SK-N-SH treated with all-trans-retinoic acid at 6 μM for 48 hours (cell line): ENCODE measurements around the gene PANX2.
"Not testable (repeated sequence)": the region's sequence is repeated elsewhere in the genome, so short reads cannot be mapped to it uniquely, and the experiment has no call there.

Experiments
- ATAC-seq: fragments of 200-7000 bp; cut with Tn5 transposase; 3 replicates; pipeline ENCODE4 v1.9.1; 2020; ENCODE audit warnings: mild to moderate bottlenecking, moderate library complexity
- ARNTL ChIP-seq: fragments of 450-650 bp; formaldehyde crosslinking; IDR thresholded peaks from 2 replicates; pipeline ENCODE4 v1.5.0; 2020; ENCODE audit warnings: low read depth, mild to moderate bottlenecking, moderate library complexity, borderline replicate concordance
- BACH2 ChIP-seq: fragments of 250-450 bp; sonication (Bioruptor Pico); IDR thresholded peaks from 2 replicates; pipeline ENCODE4 v1.9.0; 2021; ENCODE audit warnings: mild to moderate bottlenecking, borderline replicate concordance
- CSDC2 ChIP-seq: fragments of 250-450 bp; sonication (Bioruptor Pico); IDR thresholded peaks from 2 replicates; pipeline ENCODE4 v1.5.0; 2020; ENCODE audit warnings: mild to moderate bottlenecking, moderate library complexity
- ESRRG ChIP-seq: fragments of 250-450 bp; sonication (Bioruptor Pico); IDR thresholded peaks from 2 replicates; pipeline ENCODE4 v1.6.1; 2021; ENCODE audit warnings: mild to moderate bottlenecking
- GLIS3 ChIP-seq: fragments of 250-450 bp; sonication (Bioruptor Pico); IDR thresholded peaks from 2 replicates; pipeline ENCODE4 v1.5.0; 2020; ENCODE audit warnings: mild to moderate bottlenecking, moderate library complexity
- ISL1 ChIP-seq: fragments of 250-450 bp; sonication (Bioruptor Pico); IDR thresholded peaks from 2 replicates; pipeline ENCODE4 v2.1.2; 2022; ENCODE audit warnings: mild to moderate bottlenecking, moderate library complexity
- OSR1 ChIP-seq: fragments of 250-450 bp; sonication (Bioruptor Pico); IDR thresholded peaks from 2 replicates; pipeline ENCODE4 v1.8.0; 2022; ENCODE audit warnings: moderate library complexity, mild to moderate bottlenecking, inconsistent platforms
- RARB ChIP-seq: fragments of 250-450 bp; sonication (Bioruptor Pico); IDR thresholded peaks from 2 replicates; pipeline ENCODE4 v1.8.0; 2021; ENCODE audit warnings: mild to moderate bottlenecking, moderate library complexity
- SNAI2 ChIP-seq: fragments of 250-450 bp; sonication (Bioruptor Pico); IDR thresholded peaks from 2 replicates; pipeline ENCODE4 v1.5.0; 2020; ENCODE audit warnings: mild to moderate bottlenecking, moderate library complexity
- TCF4 ChIP-seq: fragments of 250-450 bp; sonication (Bioruptor Pico); IDR thresholded peaks from 2 replicates; pipeline ENCODE4 v1.8.0; 2021; ENCODE audit warnings: mild to moderate bottlenecking, moderate library complexity, borderline replicate concordance
- TOX ChIP-seq: fragments of 250-450 bp; sonication (Bioruptor Pico); IDR thresholded peaks from 2 replicates; pipeline ENCODE4 v1.8.0; 2021; ENCODE audit warnings: mild to moderate bottlenecking, moderate library complexity, borderline replicate concordance
- ZC3H10 ChIP-seq: fragments of 250-450 bp; sonication (Bioruptor Pico); IDR thresholded peaks from 2 replicates; pipeline ENCODE4 v1.5.1; 2021; ENCODE audit warnings: mild to moderate bottlenecking, moderate library complexity
- ZFP3 ChIP-seq: fragments of 250-450 bp; sonication (Bioruptor Pico); IDR thresholded peaks from 2 replicates; pipeline ENCODE4 v1.5.0; 2020; ENCODE audit warnings: mild to moderate bottlenecking, moderate library complexity
- ZFP30 ChIP-seq: fragments of 450-650 bp; formaldehyde crosslinking; IDR thresholded peaks from 2 replicates; pipeline ENCODE4 v1.5.0; 2022; ENCODE audit warnings: mild to moderate bottlenecking, moderate library complexity
- ZNF565 ChIP-seq: fragments of 450-650 bp; formaldehyde crosslinking; conservative IDR thresholded peaks from 2 replicates; pipeline ENCODE4 v1.5.0; 2020; ENCODE audit warnings: low read depth, mild to moderate bottlenecking, moderate library complexity
- ZNF70 ChIP-seq: fragments of 450-650 bp; formaldehyde crosslinking; IDR thresholded peaks from 2 replicates; pipeline ENCODE4 v1.5.0; 2020; ENCODE audit warnings: mild to moderate bottlenecking, moderate library complexity
- ZNF8 ChIP-seq: fragments of 450-650 bp; formaldehyde crosslinking; IDR thresholded peaks from 2 replicates; pipeline ENCODE4 v1.5.0; 2020; ENCODE audit warnings: mild to moderate bottlenecking, moderate library complexity
- TF ChIP-seq, protein P1 (sequence below): fragments of 250-450 bp; sonication (Bioruptor Pico); IDR thresholded peaks from 2 replicates; pipeline ENCODE4 v1.5.1; 2021; ENCODE audit warnings: mild to moderate bottlenecking, moderate library complexity
- TF ChIP-seq, protein P2 (sequence below): fragments of 250-450 bp; sonication (Bioruptor Pico); IDR thresholded peaks from 2 replicates; pipeline ENCODE4 v1.8.0; 2020; ENCODE audit warnings: mild to moderate bottlenecking, moderate library complexity, borderline replicate concordance
- TF ChIP-seq, protein P3 (sequence below): fragments of 250-450 bp; sonication (Bioruptor Pico); IDR thresholded peaks from 2 replicates; pipeline ENCODE4 v1.8.0; 2021; ENCODE audit warnings: low read depth, mild to moderate bottlenecking, moderate library complexity, borderline replicate concordance
- TF ChIP-seq, protein P4 (sequence below): fragments of 250-450 bp; sonication (Bioruptor Pico); IDR thresholded peaks from 2 replicates; pipeline ENCODE4 v1.5.1; 2020; ENCODE audit warnings: low read depth, mild to moderate bottlenecking, moderate library complexity
- TF ChIP-seq, protein P5 (sequence below): fragments of 250-450 bp; sonication (Bioruptor Pico); IDR thresholded peaks from 2 replicates; pipeline ENCODE4 v1.5.0; 2020; ENCODE audit warnings: mild to moderate bottlenecking, moderate library complexity

Gene PANX2

DNA sequence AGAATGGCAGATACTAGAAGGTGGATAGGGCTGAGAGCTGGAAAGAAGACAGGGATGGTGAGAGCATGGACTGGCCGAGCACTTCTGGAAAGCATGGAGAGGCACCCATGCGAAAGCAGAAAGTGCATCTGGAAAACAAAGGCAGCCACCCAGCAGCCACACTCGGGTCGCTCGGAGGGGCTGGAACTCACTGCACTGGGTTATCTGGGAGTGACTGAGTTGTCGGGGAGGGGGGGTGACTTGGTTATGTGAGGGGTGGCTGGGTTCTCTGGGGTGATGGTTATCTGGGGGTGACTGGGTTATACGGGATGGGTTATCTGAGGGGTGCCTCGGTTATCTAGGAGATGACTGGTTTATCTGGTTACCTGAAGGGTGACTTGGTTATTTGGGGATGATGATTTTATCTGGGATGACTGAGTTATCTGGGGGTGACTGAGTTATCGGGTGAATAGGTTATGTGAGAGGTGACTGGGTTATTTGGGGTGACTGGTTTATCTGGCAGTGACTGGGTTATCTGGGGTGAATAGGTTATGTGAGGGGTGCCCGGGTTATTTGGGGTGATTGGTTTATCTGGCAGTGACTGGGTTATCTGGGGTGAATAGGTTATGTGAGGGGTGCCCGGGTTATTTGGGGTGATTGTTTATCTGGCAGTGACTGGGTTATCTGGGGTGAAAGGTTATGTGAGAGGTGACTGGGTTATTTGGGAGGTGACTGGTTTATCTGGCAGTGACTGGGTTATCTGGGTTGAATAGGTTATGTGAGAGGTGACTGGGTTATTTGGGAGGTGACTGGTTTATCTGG, 2.6 kb upstream of the PANX2 start:
- no peak for TF ChIP-seq ZNF565 (CRISPR knock-in tag)
- no peak for TF ChIP-seq BACH2 (CRISPR knock-in tag)
- no peak for TF ChIP-seq ESRRG (CRISPR knock-in tag)
- no peak for TF ChIP-seq TOX (CRISPR knock-in tag)
- no peak for TF ChIP-seq OSR1 (CRISPR knock-in tag)
- no peak for TF ChIP-seq ARNTL
- TF ChIP-seq ZFP30, result no peak
- no peak for TF ChIP-seq ZNF8 (CRISPR knock-in tag)
- TF ChIP-seq ZNF70 (CRISPR knock-in tag), result no peak
- no peak for TF ChIP-seq TCF4
- no peak for ATAC-seq

DNA sequence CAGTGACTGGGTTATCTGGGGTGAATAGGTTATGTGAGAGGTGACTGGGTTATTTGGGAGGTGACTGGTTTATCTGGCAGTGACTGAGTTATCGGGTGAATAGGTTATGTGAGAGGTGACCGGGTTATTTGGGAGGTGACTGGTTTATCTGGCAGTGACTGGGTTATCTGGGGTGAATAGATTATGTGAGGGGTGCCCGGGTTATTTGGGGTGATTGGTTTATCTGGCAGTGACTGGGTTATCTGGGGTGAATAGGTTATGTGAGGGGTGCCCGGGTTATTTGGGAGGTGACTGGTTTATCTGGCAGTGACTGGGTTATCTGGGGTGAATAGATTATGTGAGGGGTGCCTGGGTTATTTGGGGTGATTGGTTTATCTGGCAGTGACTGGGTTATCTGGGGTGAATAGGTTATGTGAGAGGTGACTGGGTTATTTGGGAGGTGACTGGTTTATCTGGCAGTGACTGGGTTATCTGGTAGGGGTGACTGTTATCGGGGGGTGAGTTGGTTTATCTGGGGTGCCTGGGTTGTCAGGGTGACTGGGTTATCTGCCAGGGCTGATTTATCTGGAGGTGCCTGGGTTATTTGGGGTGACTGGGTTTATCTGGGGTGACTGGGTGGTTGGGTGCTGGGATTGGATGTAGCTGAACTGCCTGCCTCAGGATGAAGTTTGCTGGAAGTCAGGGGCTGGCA, 1.9 kb upstream of the PANX2 start:
- not testable (repeated sequence) for ATAC-seq

DNA sequence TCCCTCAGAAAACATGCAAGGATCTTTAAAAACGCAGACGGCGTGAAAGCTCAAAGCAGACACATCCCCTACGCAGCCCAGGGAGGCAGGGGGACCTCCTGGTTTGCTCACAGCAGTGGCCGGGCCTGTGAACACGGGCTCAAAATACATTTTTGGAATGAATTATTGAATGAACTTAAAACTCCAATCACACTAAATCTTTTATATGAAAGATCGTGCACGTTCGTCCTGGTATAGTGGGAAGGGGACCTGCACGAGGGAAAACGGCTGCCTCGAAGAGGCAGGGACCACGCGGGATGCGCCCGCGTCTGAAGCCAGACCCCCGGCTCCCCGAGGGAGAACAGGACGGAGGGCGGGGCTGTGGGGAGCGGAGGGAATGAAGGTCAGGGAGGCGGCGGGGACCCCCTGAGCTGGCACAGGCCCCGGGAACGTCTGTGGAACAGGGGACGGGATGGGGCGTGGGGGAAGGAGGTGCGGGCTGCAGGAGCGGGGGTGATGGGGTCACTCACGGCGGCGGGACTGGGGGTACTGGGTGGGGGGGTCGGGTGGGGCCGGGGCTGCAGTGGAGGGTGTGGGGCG, 1.3 kb upstream of the PANX2 start:
- TF ChIP-seq, protein P1, sequence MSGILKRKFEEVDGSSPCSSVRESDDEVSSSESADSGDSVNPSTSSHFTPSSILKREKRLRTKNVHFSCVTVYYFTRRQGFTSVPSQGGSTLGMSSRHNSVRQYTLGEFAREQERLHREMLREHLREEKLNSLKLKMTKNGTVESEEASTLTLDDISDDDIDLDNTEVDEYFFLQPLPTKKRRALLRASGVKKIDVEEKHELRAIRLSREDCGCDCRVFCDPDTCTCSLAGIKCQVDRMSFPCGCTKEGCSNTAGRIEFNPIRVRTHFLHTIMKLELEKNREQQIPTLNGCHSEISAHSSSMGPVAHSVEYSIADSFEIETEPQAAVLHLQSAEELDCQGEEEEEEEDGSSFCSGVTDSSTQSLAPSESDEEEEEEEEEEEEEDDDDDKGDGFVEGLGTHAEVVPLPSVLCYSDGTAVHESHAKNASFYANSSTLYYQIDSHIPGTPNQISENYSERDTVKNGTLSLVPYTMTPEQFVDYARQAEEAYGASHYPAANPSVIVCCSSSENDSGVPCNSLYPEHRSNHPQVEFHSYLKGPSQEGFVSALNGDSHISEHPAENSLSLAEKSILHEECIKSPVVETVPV (CRISPR knock-in tag), result no peak
- no peak for TF ChIP-seq OSR1 (CRISPR knock-in tag)
- no peak for TF ChIP-seq ZFP30
- no peak for TF ChIP-seq ZNF8 (CRISPR knock-in tag)
- TF ChIP-seq ISL1 (CRISPR knock-in tag), result no peak
- no peak for TF ChIP-seq ZNF565 (CRISPR knock-in tag)
- no peak for TF ChIP-seq ESRRG (CRISPR knock-in tag)
- TF ChIP-seq TCF4, result no peak
- no peak for TF ChIP-seq BACH2 (CRISPR knock-in tag)
- no peak for TF ChIP-seq ARNTL
- TF ChIP-seq, protein P2, sequence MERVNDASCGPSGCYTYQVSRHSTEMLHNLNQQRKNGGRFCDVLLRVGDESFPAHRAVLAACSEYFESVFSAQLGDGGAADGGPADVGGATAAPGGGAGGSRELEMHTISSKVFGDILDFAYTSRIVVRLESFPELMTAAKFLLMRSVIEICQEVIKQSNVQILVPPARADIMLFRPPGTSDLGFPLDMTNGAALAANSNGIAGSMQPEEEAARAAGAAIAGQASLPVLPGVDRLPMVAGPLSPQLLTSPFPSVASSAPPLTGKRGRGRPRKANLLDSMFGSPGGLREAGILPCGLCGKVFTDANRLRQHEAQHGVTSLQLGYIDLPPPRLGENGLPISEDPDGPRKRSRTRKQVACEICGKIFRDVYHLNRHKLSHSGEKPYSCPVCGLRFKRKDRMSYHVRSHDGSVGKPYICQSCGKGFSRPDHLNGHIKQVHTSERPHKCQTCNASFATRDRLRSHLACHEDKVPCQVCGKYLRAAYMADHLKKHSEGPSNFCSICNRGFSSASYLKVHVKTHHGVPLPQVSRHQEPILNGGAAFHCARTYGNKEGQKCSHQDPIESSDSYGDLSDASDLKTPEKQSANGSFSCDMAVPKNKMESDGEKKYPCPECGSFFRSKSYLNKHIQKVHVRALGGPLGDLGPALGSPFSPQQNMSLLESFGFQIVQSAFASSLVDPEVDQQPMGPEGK (CRISPR knock-in tag), result no peak
- TF ChIP-seq GLIS3 (CRISPR knock-in tag), result no peak
- TF ChIP-seq, protein P3, sequence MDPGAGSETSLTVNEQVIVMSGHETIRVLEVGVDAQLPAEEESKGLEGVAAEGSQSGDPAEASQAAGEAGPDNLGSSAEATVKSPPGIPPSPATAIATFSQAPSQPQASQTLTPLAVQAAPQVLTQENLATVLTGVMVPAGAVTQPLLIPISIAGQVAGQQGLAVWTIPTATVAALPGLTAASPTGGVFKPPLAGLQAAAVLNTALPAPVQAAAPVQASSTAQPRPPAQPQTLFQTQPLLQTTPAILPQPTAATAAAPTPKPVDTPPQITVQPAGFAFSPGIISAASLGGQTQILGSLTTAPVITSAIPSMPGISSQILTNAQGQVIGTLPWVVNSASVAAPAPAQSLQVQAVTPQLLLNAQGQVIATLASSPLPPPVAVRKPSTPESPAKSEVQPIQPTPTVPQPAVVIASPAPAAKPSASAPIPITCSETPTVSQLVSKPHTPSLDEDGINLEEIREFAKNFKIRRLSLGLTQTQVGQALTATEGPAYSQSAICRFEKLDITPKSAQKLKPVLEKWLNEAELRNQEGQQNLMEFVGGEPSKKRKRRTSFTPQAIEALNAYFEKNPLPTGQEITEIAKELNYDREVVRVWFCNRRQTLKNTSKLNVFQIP, result no peak
- no peak for TF ChIP-seq SNAI2 (CRISPR knock-in tag)
- TF ChIP-seq, protein P4, sequence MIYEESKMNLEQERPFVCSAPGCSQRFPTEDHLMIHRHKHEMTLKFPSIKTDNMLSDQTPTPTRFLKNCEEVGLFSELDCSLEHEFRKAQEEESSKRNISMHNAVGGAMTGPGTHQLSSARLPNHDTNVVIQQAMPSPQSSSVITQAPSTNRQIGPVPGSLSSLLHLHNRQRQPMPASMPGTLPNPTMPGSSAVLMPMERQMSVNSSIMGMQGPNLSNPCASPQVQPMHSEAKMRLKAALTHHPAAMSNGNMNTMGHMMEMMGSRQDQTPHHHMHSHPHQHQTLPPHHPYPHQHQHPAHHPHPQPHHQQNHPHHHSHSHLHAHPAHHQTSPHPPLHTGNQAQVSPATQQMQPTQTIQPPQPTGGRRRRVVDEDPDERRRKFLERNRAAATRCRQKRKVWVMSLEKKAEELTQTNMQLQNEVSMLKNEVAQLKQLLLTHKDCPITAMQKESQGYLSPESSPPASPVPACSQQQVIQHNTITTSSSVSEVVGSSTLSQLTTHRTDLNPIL (CRISPR knock-in tag), result no peak
- TF ChIP-seq CSDC2 (CRISPR knock-in tag), result no peak
- TF ChIP-seq, protein P5, sequence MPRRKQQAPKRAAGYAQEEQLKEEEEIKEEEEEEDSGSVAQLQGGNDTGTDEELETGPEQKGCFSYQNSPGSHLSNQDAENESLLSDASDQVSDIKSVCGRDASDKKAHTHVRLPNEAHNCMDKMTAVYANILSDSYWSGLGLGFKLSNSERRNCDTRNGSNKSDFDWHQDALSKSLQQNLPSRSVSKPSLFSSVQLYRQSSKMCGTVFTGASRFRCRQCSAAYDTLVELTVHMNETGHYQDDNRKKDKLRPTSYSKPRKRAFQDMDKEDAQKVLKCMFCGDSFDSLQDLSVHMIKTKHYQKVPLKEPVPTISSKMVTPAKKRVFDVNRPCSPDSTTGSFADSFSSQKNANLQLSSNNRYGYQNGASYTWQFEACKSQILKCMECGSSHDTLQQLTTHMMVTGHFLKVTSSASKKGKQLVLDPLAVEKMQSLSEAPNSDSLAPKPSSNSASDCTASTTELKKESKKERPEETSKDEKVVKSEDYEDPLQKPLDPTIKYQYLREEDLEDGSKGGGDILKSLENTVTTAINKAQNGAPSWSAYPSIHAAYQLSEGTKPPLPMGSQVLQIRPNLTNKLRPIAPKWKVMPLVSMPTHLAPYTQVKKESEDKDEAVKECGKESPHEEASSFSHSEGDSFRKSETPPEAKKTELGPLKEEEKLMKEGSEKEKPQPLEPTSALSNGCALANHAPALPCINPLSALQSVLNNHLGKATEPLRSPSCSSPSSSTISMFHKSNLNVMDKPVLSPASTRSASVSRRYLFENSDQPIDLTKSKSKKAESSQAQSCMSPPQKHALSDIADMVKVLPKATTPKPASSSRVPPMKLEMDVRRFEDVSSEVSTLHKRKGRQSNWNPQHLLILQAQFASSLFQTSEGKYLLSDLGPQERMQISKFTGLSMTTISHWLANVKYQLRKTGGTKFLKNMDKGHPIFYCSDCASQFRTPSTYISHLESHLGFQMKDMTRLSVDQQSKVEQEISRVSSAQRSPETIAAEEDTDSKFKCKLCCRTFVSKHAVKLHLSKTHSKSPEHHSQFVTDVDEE (CRISPR knock-in tag), result no peak
- TF ChIP-seq ZC3H10, result no peak
- no peak for TF ChIP-seq ZFP3 (CRISPR knock-in tag)
- no peak for TF ChIP-seq RARB (CRISPR knock-in tag)
- ATAC-seq, result no peak
